H1 (cell line): ENCODE results near the gene KLHDC8A. TPM values are rescaled to one million over a fixed set of nuclear protein-coding genes. Genes with fewer than 3 reads are reported as not detected.

Experiments
- CTCF ChIA-PET: fragments of 300-600 bp; sonication (Branson Sonifier 250); formaldehyde crosslinking; loops from one replicate; lab custom pipeline; 2021; ENCODE audit not compliant: partially characterized antibody; lab: Charles Lee
- POLR2A ChIA-PET: fragments of 300-600 bp; sonication (Branson Sonifier 250); formaldehyde crosslinking; loops from one replicate; lab custom pipeline; 2021; ENCODE audit warnings: inconsistent platforms; ENCODE audit not compliant: partially characterized antibody; lab: Charles Lee
- DNase-seq, 2 experiments: peaks; one replicate each; pipeline versions ENCODE4 v3.0.0 to v3.0.0-alpha.2; 2010 to 2022; ENCODE audit warnings: low spot score in 2 of 2, low read depth in 1 of 2, mixed read lengths in 1 of 2
- FAIRE-seq: peaks from 2 replicates; lab custom pipeline; 2011; peaks lifted over from hg19 to GRCh38; lab: Jason Lieb, UNC
- H2AFZ ChIP-seq: 2 replicates; pipeline ENCODE4 v1.8.1; 2012; ENCODE audit warnings: low read length, inconsistent platforms
- H2AK5ac ChIP-seq: 2 replicates; pipeline ENCODE4 v1.6.1; 2013; ENCODE audit warnings: low read depth, low read length
- H2BK120ac ChIP-seq: replicated peaks from 2 replicates; pipeline ENCODE3; 2013; ENCODE audit warnings: low read depth, low read length, inconsistent platforms
- H2BK12ac ChIP-seq: 2 replicates; pipeline ENCODE4 v1.6.1; 2013; ENCODE audit warnings: low read depth, low read length
- H2BK15ac ChIP-seq: 2 replicates; pipeline ENCODE4 v1.6.1; 2013; ENCODE audit warnings: low read length
- H2BK20ac ChIP-seq: 2 replicates; pipeline ENCODE4 v1.6.1; 2013; ENCODE audit warnings: low read length
- H2BK5ac ChIP-seq: 2 replicates; pipeline ENCODE4 v1.6.1; 2013; ENCODE audit warnings: low read depth, low read length
- H3K14ac ChIP-seq: 2 replicates; pipeline ENCODE4 v1.6.1; 2013; ENCODE audit warnings: inconsistent platforms; ENCODE audit not compliant: insufficient read length
- H3K18ac ChIP-seq: 2 replicates; pipeline ENCODE4 v1.6.1; 2013; ENCODE audit warnings: low read length; ENCODE audit errors: extremely low read depth
- H3K23ac ChIP-seq: 2 replicates; pipeline ENCODE4 v1.6.1; 2013; ENCODE audit warnings: inconsistent platforms; ENCODE audit not compliant: insufficient read length
- H3K23me2 ChIP-seq: 2 replicates; pipeline ENCODE4 v1.6.1; 2013; ENCODE audit warnings: low read depth, low read length
- H3K27ac ChIP-seq: 2 replicates; pipeline ENCODE4 v1.6.1; 2011; ENCODE audit warnings: low read depth, low read length, inconsistent platforms
- H3K27me3 ChIP-seq, 4 experiments: replicated peaks in 1 of 4; 1 replicate in 1 of 4; 2 replicates in 3 of 4; pipeline versions ENCODE4 v1.6.1 to v1.8.1; 2011 to 2013; ENCODE audit warnings: low read length in 3 of 4, mild to moderate bottlenecking in 3 of 4, inconsistent platforms in 2 of 4, mixed read lengths in 2 of 4, moderate library complexity in 1 of 4; ENCODE audit not compliant: control insufficient read depth in 3 of 4, insufficient read depth in 3 of 4; ENCODE audit errors: extremely low read depth in 1 of 4
- H3K36me3 ChIP-seq, 4 experiments: 2 replicates each; pipeline versions ENCODE4 v1.6.1 to v1.8.1; 2011 to 2013; ENCODE audit warnings: mild to moderate bottlenecking in 4 of 4, low read length in 3 of 4, moderate library complexity in 2 of 4, control low read depth in 1 of 4, inconsistent platforms in 1 of 4; ENCODE audit not compliant: insufficient read depth in 4 of 4, control insufficient read depth in 2 of 4
- H3K4ac ChIP-seq: replicated peaks from 2 replicates; pipeline ENCODE3; 2013; ENCODE audit warnings: low read length, low read depth, mixed read lengths, inconsistent platforms; ENCODE audit not compliant: insufficient read length
- H3K4me1 ChIP-seq, 4 experiments: replicated peaks in 1 of 4; 1 replicate in 1 of 4; 2 replicates in 3 of 4; pipeline versions ENCODE4 v1.6.1 to v1.8.1; 2011 to 2013; ENCODE audit warnings: low read length in 3 of 4, inconsistent platforms in 2 of 4, mixed read lengths in 1 of 4; ENCODE audit not compliant: insufficient read depth in 4 of 4, control insufficient read depth in 3 of 4
- H3K4me2 ChIP-seq, 2 experiments: 2 replicates each; pipeline versions ENCODE4 v1.6.1 to v1.8.1; 2011 to 2013; ENCODE audit warnings: low read depth in 2 of 2, low read length in 2 of 2, control low read depth in 1 of 2, inconsistent platforms in 1 of 2, mild to moderate bottlenecking in 1 of 2; ENCODE audit not compliant: insufficient read depth in 1 of 2
- H3K4me3 ChIP-seq, 4 experiments: fragments of 200-600, 300-600 bp in 1 of 4; sonication (generic), shearing (Covaris generic), sonication (Bioruptor Twin) in 1 of 4; 2 replicates each; pipeline versions ENCODE4 v1.5.1 to v1.8.1; 2011 to 2016; ENCODE audit warnings: low read length in 4 of 4, low read depth in 3 of 4, control low read depth in 2 of 4, inconsistent platforms in 2 of 4, mild to moderate bottlenecking in 2 of 4, mixed read lengths in 1 of 4, moderate library complexity in 1 of 4; ENCODE audit not compliant: insufficient read depth in 2 of 4; ENCODE audit errors: extremely low read depth in 1 of 4
- H3K56ac ChIP-seq: replicated peaks from 2 replicates; pipeline ENCODE3; 2013; ENCODE audit warnings: low read depth, mild to moderate bottlenecking, mixed read lengths, low read length, inconsistent platforms; ENCODE audit not compliant: insufficient read length
- H3K79me1 ChIP-seq: 2 replicates; pipeline ENCODE4 v1.6.1; 2013; ENCODE audit warnings: low read depth, low read length, control low read depth
- H3K79me2 ChIP-seq, 2 experiments: 2 replicates each; pipeline versions ENCODE4 v1.6.1 to v1.8.1; 2012 to 2013; ENCODE audit warnings: low read length in 2 of 2, mild to moderate bottlenecking in 2 of 2, inconsistent platforms in 1 of 2; ENCODE audit not compliant: insufficient read depth in 2 of 2, control insufficient read depth in 1 of 2
- H3K9ac ChIP-seq, 4 experiments: replicated peaks in 1 of 4; 1 replicate in 1 of 4; 2 replicates in 3 of 4; pipeline versions ENCODE4 v1.6.1 to v1.8.1; 2011 to 2013; ENCODE audit warnings: low read depth in 3 of 4, low read length in 3 of 4, control low read depth in 2 of 4, mild to moderate bottlenecking in 2 of 4, moderate library complexity in 2 of 4, inconsistent platforms in 1 of 4; ENCODE audit errors: extremely low read depth in 1 of 4
- H3K9me3 ChIP-seq, 2 experiments: 2 replicates each; pipeline versions ENCODE4 v1.6.1 to v1.8.1; 2012 to 2013; ENCODE audit warnings: mild to moderate bottlenecking in 2 of 2, moderate library complexity in 2 of 2, control low read depth in 1 of 2, inconsistent platforms in 1 of 2, low read depth in 1 of 2, low read length in 1 of 2, mixed read lengths in 1 of 2; ENCODE audit not compliant: insufficient read depth in 2 of 2
- H4K20me1 ChIP-seq, 2 experiments: replicated peaks in 1 of 2; 2 replicates each; pipeline versions ENCODE3 to v1.8.1; 2011 to 2013; ENCODE audit warnings: inconsistent platforms in 2 of 2, low read length in 2 of 2, mild to moderate bottlenecking in 1 of 2; ENCODE audit not compliant: insufficient read depth in 2 of 2, control insufficient read depth in 1 of 2
- H4K5ac ChIP-seq: 2 replicates; pipeline ENCODE4 v1.6.1; 2013; ENCODE audit warnings: low read length, low read depth, mixed read lengths, inconsistent platforms; ENCODE audit not compliant: insufficient read length
- H4K8ac ChIP-seq: 2 replicates; pipeline ENCODE4 v1.8.0; 2013; ENCODE audit warnings: mild to moderate bottlenecking, moderate library complexity, low read length, inconsistent platforms; ENCODE audit not compliant: insufficient read depth; ENCODE audit errors: extremely low read depth
- H4K91ac ChIP-seq: replicated peaks from 2 replicates; pipeline ENCODE3; 2013; ENCODE audit warnings: low read length, mixed read lengths, inconsistent platforms; ENCODE audit not compliant: insufficient read length
- BCL11A ChIP-seq, 2 experiments: IDR thresholded peaks; one replicate each; pipeline ENCODE4 v1.6.1; 2011; ENCODE audit warnings: low read depth in 2 of 2, low read length in 2 of 2, mild to moderate bottlenecking in 2 of 2
- FOSL1 ChIP-seq: IDR thresholded peaks from 2 replicates; pipeline ENCODE4 v1.6.1; 2011; ENCODE audit warnings: mild to moderate bottlenecking, low read depth, low read length, moderate library complexity; ENCODE audit not compliant: insufficient read depth
- KDM4A ChIP-seq: IDR thresholded peaks from one replicate; pipeline ENCODE4 v1.7.1; 2012; ENCODE audit warnings: low read depth, mild to moderate bottlenecking, moderate library complexity, low read length, inconsistent platforms; ENCODE audit not compliant: severe bottlenecking
- POU5F1 ChIP-seq: IDR thresholded peaks from 2 replicates; pipeline ENCODE4 v1.6.1; 2011; ENCODE audit warnings: low read depth, mild to moderate bottlenecking, low read length, moderate library complexity
- SAP30 ChIP-seq: fragments of 300-600 bp; sonication (generic); IDR thresholded peaks from 2 replicates; pipeline ENCODE4 v1.7.1; 2012; ENCODE audit warnings: low read length, moderate library complexity, mild to moderate bottlenecking, inconsistent platforms; ENCODE audit not compliant: insufficient read depth, insufficient replicate concordance
- SIX5 ChIP-seq: IDR thresholded peaks from 2 replicates; pipeline ENCODE4 v1.6.1; 2011; ENCODE audit warnings: mild to moderate bottlenecking, low read depth, low read length
- WGBS, 2 experiments: shearing (Covaris generic) in 1 of 2; methylation state at CpG; one replicate each; pipeline versions ENCODE4 v1.1.6 to v1.1.7; 2013 to 2015; ENCODE audit warnings: low lambda C conversion rate in 2 of 2, mixed read lengths in 2 of 2, inconsistent platforms in 1 of 2, low coverage in 1 of 2, missing lambda C conversion rate in 1 of 2; ENCODE audit not compliant: insufficient replicate concordance in 2 of 2, insufficient coverage in 1 of 2, insufficient read length in 1 of 2; ENCODE audit errors: extremely low coverage in 1 of 2, missing lambda C conversion rate in 1 of 2; 5-methylcytosine and 5-hydroxymethylcytosine counted together
- polyA plus RNA-seq, 7 experiments: library from polyadenylated mRNA; depleted of rRNA in 3 of 7; stranded (reverse) in 5 of 7; unstranded in 2 of 7; fragments of >200 nt in 5 of 7; fragments of 200-250 nt in 2 of 7; gene quantifications; 1 replicate in 5 of 7; 2 replicates in 1 of 7; 4 replicates in 1 of 7; pipeline versions ENCODE4 v1.2.1 to v1.2.3, GENCODE V29; 2011 to 2013; ENCODE audit warnings: missing spikeins in 2 of 7, mixed read lengths in 2 of 7
- total RNA-seq: library from RNA; stranded (reverse); fragmentation: NEBNext Ultra II Directional; extraction: Animal tissue kit (Norgen Biotek cat#: 25700); gene quantifications from 2 replicates; pipeline ENCODE4 v1.2.1, GENCODE V29; 2021

KLHDC8A gene
- total and polyA plus RNA-seq, 2 of the 8 experiments (the other 6 are each of a cell fraction or from before 2014, with no cell fraction given), result 1.9 to 3.4 TPM

- Histone ChIP-seq H3K4ac (no peak overlapping the region), H2AFZ (no peak overlapping the region), H2BK15ac (no peak overlapping the region), H2BK120ac (no peak overlapping the region), H4K91ac (no peak overlapping the region), H3K27me3 (no peaks in the 10 kb centered on the region), H3K79me1 (no peaks in the 10 kb centered on the region), H3K79me2 (no peaks in the 10 kb centered on the region), H3K4me3 (no peak overlapping the region), H3K9me3 (no peaks in the 10 kb centered on the region), H4K8ac (no peak overlapping the region), H3K14ac (no peak overlapping the region), H4K5ac (no peak overlapping the region), H2BK5ac (no peak overlapping the region), H2BK12ac (no peak overlapping the region), H2AK5ac (no peak overlapping the region), H3K27ac (no peak overlapping the region), H3K23me2 (no peaks in the 10 kb centered on the region), H3K36me3 (no peaks in the 10 kb centered on the region), H3K4me2 (no peak overlapping the region), H3K23ac (no peak overlapping the region), H3K9ac (no peak overlapping the region), H2BK20ac (no peak overlapping the region), H3K56ac (no peak overlapping the region), H3K18ac (no peak overlapping the region), H3K4me1 (peaks cover 8 to 19% (median 15%) of the 10 kb centered on the region in 4 experiments; a peak in 5 of 7 replicates), H4K20me1 (no peaks in the 10 kb centered on the region)
- FAIRE-seq, result no peak
- POLR2A ChIA-PET, result no interaction called here
- CTCF ChIA-PET, result interaction anchor here (1.0 to 14.6 kb wide), 4 partner anchors 21 to 147 kb away, joined by 4 to 207 read pairs (median 12); partner anchors contain the start of gene KLHDC8A
- WGBS, 2 experiments, result 90% methylated on average over 3 of the region's 3 CpGs; no CpG with 5 or more reads in 1 of the 2 experiments
- TF ChIP-seq SIX5 (no peak), POU5F1 (no peak), FOSL1 (no peak), BCL11A (IDR thresholded peaks at IDR 0.05; ENCODE audit: low read depth in 2 of 2, low read length in 2 of 2) (no peak), KDM4A (no peak), SAP30 (no peak)
- peak in 1 of 2 experiments; percentile 20 for DNase-seq
These were observed 20.6 kb upstream of the KLHDC8A start for GRCh38 chr1:205377355-205377754.
